Stimulated activated CD8-positive, alpha-beta memory T cell treated with anti-CD3 and anti-CD28 coated beads, Interleukin-4, amount 100 ng/mL, for 48 hours (primary cell): Measurements from ENCODE around the gene CACNA2D2.

Experiments used
- DNase-seq: peaks from one replicate; pipeline ENCODE4 v3.0.0-alpha.2; 2020

CACNA2D2 gene

GRCh38 chr3:50503504-50504342 lies at the start of gene CACNA2D2:
TSS of gene CACNA2D2 (minus strand) at chr3:50503634. CDS start at chr3:50503423, 211 bp downstream.
- DNase-seq = peak; percentile 62

DNA sequence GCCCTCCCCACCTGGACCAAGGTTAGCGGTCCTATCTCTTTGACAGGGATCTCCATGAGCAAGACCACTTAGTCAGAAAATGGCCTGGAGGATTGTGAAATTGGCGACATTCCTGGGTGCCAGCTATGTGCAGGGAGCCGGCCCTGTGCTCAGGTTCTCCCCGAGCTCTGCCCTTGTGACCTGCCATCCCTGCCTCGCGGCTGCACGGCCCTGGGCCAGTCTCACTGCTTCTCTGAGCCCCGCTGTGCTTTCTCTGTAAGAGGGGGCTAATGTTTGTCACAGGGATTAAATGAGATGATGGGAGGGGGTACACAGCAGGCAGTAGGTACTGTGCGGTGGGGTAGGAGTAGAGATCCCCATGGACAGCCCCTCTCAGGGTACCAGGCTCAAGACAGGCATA lies 49.2 kb upstream of the CACNA2D2 start:
- DNase-seq = no peak

DNA sequence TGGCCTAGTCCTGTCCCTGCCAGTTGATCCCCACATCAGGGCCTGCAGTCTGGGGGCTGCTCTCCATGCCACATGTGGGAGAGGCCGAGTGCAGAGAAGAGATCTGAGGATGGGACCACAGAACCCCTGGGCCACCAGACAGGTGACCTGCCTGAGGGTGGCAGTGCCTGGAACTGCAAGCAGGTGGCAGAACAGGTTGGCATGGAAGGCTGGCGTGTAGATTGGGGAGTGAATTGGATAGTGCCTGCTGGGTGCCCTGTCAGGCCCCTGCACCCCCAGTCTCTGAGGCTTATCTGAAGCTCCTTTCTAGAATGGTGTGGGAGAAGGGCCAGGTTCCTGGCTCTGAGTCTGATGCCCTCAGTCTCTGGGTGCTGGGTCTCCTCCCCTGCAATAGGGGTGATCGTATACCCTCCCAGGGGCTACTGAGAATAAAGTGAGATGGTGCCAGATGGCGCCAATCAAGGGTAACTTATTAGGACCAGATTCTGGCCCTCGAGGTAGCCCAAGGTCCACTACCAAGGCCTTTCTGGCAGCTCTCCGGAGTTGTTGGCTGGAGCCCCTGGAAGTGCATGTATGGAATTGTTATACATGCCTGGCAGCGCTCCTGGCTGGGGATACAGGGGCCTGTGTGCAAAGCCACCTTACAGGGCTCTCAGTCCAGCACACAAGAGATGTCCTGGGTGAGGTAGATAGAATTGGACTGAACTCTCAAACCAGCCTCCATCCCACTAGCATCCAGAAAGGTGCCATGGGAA lies 48.4 kb upstream of the CACNA2D2 start:
- DNase-seq = no peak

DNA sequence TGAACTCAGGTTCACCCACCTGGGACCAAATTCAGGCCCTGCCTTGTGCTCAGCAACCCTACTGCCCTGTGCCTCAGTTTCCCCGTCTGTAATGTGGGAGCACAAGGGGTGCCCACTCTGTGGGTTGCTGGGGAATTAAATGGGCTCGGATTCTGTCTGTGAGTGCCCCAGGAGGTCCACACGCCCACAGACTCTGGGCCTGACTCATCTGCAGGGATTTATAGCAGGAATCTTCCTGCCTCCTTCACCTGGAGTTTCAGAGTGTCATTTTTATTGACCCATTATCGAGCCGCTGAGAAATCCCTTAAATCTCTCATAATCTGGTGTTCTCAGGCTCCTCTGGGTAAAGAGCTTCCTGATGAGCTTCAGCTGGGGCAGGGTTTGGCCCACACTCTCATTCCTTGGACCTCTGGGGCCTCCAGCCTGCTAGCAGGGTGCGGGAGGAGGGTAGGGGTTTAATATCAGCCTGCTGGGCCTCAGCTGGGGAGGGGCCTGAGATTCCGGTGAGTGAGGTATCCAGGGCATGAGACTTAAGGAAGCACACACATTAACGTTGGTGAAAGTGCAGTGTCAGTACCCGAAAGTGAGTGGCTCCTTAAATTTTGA lies 47.7 kb upstream of the CACNA2D2 start:
- no peak for DNase-seq

- DNase-seq = peak; percentile 88
Measured at GRCh38 chr3:50550079-50550736, 46.8 kb upstream of the CACNA2D2 start.

DNA sequence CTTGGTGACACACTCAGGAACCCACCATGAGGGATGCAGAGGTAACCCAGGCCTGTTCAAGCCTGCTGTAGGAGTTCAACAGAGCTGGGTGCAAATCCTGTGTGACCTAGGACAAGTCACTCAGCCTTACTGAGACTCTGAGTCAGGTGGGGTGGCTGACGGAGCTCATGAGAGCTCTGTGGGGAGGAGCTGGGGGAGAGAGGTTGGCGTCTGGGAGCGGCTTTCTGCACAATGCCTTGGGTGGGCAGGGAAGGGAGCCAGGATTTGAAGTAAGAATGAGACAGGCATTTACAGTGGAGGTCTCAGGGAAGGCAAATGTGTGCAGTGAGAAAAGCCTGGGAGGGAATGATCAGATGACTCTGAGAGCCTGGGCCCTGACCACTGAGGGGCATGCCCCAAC lies 45.8 kb upstream of the CACNA2D2 start:
- DNase-seq = no peak

DNA sequence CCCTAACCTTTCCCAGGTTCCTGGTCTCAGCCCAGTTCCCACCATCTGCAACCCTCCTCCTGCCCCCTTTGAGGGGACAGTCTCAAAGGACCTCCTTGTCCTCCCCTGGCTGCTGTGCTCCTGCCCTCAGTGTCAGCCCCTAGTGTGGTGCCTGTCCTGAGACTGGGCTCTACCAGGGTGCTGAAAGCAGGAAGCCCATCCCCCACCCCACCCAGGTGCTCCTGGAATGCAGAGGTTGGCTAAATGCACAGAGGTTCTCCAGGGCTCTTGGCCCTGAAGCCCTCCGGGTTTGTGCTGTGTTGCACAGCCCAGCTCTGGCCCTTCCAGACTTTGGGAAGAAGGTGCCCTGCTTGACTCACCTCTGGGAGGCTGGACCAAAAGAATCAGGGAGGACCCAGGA lies 42.3 kb upstream of the CACNA2D2 start:
- no peak for DNase-seq

- peak; percentile 81 for DNase-seq
Measured at GRCh38 chr3:50542177-50543034, 39.0 kb upstream of the CACNA2D2 start.

GRCh38 chr3:50539356-50540286 lies 36.2 kb upstream of the CACNA2D2 start:
- no peak for DNase-seq

DNA sequence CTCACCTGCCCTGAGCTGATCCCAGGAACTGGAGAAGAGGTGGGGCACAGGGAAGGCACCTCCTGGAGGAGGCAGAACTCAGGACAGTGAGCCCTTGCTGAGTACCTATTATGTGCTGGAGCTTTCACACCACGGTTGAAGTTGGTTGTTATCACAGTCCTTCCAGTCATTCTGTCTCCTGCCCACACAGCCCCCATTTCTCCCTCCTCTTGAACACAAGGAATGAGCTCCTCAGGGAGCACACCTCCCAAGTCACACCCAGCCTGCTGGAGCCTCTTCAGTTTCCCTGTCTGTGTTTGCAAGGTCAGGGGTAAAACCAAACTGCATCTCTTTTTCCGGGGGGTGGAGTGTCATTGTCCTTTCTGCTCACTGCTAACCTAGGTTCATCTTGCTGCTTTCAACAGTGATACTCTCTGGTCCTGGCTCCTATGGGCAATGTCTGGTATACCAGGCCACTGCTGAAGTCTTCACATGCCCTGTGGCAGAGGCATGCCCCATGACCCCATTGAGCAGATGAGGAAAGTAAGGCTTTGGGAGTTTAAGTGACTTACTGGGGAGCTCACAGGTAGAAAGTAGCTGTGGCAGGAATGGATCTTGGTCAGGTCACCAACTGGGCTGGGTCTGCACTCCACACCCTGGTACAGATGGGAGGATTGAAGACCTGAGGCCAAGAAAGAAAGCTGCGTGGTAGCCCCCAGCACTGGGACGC lies 34.1 kb upstream of the CACNA2D2 start:
- DNase-seq = no peak

- no peak for DNase-seq
Measured at GRCh38 chr3:50536471-50537180, 33.2 kb upstream of the CACNA2D2 start.

- DNase-seq = no peak
Measured at GRCh38 chr3:50534681-50535330, 31.4 kb upstream of the CACNA2D2 start.

GRCh38 chr3:50533807-50534461 lies 30.5 kb upstream of the CACNA2D2 start:
- DNase-seq = no peak

DNA sequence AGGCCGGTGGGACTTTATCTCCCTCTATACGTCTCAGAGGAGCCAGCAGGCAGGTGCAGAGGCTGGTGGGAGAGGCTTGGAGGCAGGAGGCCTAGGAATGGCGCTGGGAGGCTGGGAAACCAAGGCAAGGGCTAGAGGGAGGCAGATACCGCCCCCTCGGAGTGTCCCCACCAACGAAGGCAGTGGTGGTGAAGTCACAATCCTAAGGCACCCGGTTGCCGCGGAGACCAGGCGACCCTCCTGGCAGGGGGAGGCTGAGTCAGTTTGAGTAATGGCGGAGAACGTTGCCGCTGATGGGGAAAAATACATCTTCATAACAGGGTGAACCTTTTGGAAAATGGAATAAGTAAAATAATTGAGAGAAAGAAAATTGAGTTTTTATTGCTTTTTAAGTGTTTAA lies 29.9 kb upstream of the CACNA2D2 start:
- no peak for DNase-seq

DNA sequence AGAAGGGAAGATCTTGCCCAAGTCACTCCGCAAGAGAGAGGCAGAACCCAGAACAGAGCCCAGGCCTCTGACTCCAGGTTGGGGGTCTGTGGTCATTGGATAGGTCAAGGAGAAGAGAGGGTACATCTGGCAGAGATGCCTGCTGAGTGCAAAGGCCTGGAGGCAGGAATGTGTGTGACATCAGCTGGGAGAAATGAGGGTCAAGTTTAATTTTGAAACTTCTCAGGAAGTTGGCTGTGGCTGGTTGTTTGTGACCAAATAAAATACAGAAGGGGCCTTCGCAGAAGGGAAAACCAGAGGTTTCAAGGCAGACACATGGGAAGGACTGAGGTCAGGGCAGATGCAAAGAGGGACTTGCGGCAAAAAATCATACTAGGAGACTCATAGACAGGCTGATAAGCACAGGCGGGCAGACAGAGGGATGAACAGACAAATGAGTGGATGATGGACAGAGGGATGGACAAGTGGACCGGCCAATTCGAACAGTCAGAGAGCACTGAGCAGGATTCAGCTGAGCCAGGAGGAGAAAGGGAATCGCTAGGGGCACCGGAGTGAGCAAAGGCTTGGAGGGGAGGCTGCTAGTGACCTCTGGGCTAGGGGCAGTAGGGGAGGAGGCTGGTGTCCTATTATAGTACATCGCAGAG lies 28.8 kb upstream of the CACNA2D2 start:
- DNase-seq = no peak

DNA sequence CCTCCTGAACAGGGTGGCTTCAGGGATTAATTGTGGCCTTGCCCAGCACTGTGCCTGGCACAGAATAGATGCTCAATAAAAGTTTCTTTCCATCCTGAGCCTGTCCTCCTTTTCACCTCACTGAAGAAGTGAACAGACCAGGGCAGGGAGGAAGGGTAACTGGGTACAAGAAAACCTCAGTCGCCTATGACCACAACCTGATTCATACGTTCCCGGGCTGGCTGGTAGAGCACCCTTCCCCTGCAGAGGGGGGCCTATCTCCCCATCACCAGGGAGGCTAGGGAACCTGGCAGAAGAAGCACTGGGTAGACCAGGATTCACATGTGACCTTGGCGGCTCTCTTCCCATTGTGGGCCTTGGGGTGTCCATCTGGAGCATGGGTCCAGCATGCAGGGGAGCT lies 27.8 kb upstream of the CACNA2D2 start:
- no peak for DNase-seq

DNA sequence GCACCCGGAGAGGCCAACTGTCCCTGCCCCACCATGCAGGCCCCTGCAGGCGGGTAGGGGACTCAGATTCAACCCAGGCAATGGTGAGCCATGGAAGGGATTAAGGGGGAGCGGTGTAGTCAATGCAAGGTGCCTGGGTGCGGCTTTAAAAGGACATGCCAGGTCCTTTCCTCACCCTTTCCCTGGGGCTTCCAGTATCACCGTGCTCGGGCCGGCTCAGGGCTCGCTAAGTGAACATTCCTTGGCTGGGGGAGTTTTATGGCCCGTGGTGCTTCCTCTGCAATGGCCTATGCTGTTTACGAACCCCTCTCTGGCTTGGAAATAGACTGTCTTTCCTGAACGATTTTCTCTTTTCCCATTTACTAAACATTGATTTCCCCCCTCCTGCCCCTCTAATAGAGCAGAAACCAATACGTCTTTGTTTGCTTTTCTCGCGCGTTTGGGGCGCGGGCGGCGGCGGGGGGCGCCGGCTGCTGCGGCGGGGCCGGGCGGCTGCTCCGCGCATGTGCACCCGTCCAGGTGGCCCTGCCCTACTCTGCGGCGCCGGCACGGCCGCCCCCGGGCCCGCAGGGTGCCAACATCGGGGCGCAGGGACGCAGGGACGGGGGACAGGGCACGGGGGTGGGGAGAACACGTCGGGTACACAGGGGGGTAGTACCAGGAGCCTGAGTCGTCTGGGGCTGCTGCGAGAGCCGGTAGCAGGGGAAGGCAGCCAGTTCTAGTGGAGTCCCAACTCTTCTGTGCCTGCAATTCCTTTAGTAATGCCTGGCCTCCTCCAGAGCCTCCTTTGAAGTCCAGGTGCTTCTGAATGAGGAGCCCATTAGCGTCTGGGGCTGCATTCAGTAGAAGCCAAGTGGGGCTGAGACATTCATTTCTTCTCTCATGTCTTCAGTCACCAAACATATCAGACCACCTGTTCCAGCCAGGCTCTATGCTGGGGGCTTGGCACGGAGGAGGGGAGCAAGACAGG lies 26.9 kb upstream of the CACNA2D2 start:
- DNase-seq = no peak
